HG02870 (cell line): ENCODE data around the gene MBNL1.
A peak's percentile ranks its signal among the peaks of the same experiment; 100 is the strongest.
"Not testable (repeated sequence)": the region's sequence is repeated elsewhere in the genome, so short reads cannot be mapped to it uniquely, and the experiment has no call there.

Source experiments
- ATAC-seq: cut with Tn5 transposase; IDR thresholded peaks from one replicate; pipeline ENCODE4 v1.9.1; 2021; ENCODE audit warnings: mild to moderate bottlenecking, moderate library complexity; ENCODE audit not compliant: unreplicated experiment

Gene MBNL1

DNA sequence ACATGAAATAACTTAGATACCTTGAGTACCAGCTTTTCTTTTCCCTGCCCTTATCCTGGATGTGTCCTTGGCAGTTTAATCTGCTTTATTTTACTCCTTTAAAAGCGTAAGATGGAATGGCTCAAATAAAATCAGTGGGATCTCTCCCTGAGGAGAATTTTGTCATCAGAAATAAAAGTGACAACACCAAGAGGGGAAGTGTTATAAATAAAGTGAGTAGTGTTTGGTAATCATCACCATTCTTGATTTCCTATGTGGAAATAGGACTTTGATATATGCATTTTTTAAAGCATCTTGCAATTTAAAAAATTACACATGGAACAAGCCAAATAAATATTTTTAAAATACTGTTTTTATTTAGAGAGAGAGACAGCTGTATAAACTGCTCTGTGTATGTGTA lies 76.5 kb downstream of the MBNL1 start:
- ATAC-seq: no peak

DNA sequence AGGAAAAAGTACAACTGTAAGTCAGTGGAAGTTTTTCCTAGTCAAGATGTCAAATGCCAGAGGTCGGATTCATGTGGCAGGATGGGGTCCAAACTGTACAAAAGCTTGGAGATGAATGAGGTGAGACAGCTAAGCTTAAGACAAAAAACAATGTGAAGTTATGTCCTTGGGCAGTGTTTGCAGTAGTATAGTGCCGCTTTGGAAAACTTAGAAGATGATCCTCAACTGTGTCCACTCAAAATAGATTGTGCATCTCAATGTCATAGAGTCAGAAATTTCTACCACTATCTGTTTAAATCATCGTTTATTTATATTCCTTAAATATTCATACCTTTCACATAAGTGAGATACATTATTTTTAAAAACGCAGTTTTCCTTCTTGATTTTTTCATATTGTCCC lies 77.3 kb downstream of the MBNL1 start:
- ATAC-seq: no peak

- ATAC-seq: no peak
Observed at GRCh38 chr3:152346740-152347139, 78.0 kb downstream of the MBNL1 start.

DNA sequence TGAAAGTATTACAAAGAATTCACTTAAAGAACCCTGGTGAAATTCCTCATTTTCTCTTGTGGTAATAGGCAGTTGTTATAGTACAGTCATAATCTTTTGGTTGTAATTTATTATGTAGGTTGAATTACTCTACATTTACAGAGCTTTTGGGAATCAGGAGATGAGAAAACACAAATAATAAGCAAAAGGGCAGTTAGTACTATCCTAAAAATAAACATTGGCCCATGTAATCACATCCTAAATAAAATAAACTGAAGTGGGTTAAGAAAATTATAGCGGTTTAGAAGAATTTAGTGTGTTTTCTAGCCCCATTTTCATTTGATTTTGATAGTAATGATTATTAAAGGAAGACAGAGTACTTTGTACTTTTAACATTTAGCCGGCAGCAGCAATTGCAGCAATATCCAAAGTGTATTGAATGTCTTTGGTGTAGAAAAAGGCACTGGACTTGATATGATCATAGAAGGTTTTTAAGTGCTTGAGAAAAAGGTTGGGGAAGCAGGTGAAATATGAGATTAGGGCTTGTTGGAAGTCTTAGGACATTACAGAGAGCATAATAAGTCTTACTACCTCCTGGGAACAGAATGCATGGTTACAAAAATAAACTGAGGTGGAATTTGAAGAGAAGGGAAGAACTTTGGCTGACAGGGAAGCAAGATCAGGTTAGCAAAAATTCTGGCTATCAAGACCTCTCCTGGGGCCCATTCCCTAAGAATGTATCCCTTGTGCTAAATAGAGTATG lies 79.9 kb downstream of the MBNL1 start:
- ATAC-seq: no peak

GRCh38 chr3:152349392-152349791 lies 80.7 kb downstream of the MBNL1 start:
- ATAC-seq: no peak

DNA sequence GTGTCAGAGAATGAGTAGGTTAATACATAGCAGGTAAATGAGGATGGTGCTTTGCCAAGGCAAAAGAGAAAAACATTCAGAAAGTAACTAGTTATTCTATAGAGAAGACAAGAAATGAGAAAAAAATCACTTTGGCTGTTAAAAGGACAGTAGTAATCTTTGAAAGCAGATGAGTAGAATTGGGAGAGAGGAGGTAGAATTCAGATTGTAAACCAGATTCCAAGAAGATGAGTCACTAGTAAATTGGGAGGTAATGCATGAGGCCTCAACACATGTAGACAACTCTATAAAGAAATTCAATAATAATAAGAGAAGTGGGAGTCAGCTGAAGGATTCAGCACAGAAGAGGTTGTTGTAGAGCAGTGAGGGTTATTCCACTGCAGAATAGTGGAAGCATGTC lies 81.4 kb downstream of the MBNL1 start:
- no peak for ATAC-seq

- no peak for ATAC-seq
Observed at GRCh38 chr3:152350776-152351175, 82.0 kb downstream of the MBNL1 start.

DNA sequence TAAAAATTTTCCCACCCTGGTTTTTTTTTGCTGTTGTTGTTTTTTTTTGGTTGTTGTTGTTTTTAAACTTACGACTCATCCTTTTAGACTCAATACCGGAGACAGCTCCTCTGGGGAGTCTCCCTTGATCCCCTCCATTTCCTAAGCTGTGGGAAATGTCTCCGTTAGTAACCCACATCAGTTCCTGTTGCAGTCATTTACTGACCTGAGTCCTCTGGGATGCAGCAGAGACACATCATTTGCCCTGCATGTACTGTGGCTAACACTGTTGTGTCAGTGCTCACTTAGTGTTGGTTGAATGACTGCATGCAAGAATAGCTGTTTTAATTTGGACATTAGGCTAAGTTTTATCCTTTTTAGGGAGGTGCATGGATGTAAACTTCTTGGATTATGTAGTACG lies 83.8 kb downstream of the MBNL1 start:
- ATAC-seq: no peak

GRCh38 chr3:152353578-152353977 lies 84.8 kb downstream of the MBNL1 start:
- no peak for ATAC-seq

GRCh38 chr3:152355744-152356665 lies 87.3 kb downstream of the MBNL1 start:
- ATAC-seq: no peak

DNA sequence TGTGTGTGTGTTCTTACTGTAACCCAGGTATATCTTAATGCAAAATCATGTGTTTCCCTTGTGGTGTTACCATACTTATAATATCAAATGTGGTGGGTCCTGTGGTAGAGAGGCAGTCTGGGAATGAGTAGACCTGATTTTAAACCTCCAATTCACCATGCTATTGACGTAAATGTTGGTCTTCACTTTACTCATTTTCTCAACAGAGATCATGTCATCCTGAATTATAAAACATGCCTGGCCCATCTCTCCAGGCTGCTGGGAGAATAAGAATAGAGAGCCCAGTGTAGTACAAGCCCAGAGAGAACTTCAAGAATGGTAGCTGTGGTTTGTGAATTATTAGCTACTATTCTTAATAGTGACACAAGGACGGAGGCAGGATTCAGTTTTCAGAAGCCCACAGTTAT lies 88.1 kb downstream of the MBNL1 start:
- ATAC-seq: peak; percentile 65

DNA sequence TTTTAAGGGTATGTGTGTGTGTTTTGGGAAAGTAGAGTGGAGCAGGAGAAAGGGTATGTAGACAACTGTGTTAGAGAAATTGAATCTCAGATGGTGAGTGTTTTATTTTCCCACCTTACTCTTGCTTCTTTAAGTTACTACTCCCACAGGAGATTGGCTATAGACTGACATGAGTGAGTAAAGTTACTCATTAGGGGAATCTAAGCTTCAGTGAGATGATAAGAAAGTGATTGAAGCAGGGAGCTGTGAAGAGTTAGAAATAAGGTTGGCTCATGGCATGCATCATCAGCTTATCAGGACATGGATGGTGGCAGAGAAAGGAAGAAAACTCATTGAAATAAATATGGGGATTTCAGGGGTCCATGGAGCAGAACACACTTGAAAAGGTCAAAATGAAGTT lies 88.9 kb downstream of the MBNL1 start:
- no peak for ATAC-seq

GRCh38 chr3:152359385-152360248 lies 90.9 kb downstream of the MBNL1 start:
- ATAC-seq: no peak

GRCh38 chr3:152360302-152360701 lies 91.6 kb downstream of the MBNL1 start:
- no peak for ATAC-seq

GRCh38 chr3:152360966-152361365 lies 92.2 kb downstream of the MBNL1 start:
- no peak for ATAC-seq

GRCh38 chr3:152362086-152362485 lies 93.4 kb downstream of the MBNL1 start:
- no peak for ATAC-seq

- no peak for ATAC-seq
Observed at GRCh38 chr3:152364237-152364636, 95.5 kb downstream of the MBNL1 start.

DNA sequence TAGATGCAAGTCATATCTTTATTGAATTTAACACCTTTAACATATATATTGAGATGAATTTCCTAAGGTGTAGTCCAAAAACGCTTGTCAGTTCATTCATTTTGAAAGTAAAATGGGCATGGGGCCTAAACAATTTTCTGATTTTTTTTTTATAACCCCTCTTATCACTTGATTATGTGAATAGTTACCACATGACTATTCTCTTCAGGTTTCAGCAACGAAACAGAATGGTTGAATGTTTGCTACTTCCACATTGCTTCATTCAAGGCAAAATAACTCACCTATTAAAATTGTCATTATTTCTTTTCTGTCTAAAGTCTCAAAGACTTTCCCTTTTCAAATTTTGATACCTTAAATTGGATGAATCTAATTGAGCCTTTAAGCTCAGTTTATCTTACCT lies 96.4 kb downstream of the MBNL1 start:
- no peak for ATAC-seq

DNA sequence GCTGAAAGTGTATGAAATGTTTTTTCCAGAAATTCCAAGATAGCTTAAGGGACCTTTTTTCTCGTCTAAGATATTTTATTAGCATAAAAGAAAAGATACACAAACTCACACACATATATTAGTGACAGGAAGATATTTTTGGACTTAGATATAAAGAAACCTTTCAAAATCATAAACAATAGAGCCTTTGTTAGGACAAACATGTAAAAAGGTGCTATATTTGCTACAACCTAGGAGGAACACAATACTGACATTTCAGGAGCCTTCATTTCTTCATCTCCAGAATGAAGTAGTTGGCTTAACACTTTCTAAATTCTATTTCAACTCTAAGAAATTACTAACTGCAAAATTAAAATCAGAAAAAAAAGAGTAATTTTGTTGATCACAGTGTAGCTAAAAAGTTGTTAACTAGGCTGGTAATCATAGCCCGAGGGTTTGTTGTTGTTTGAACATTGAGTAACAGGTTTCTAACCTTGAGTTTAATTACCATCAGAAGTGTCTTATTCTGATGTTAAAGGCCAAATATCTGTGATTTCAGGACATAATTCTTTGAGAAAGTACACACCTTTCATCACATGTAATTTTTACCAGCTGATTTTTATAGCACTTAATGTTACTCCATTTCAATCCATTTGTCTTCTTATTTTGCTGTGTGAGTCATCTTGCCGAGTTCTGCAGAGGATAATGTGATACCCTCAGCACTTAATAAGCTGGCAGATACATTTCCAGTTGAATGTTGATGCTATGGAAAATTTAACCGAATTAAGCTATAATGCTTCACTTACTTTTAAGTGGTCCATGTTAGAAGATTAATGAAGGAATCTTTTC lies 97.3 kb downstream of the MBNL1 start:
- no peak for ATAC-seq

GRCh38 chr3:152367192-152367591 lies 98.5 kb downstream of the MBNL1 start:
- ATAC-seq: not testable (repeated sequence)
